SK-N-SH (cell line): Measurements from ENCODE around the gene CPM.

ENCODE experiments used
- CTCF ChIP-seq: fragments of 200-600 bp; sonication (generic); IDR thresholded peaks from 2 replicates; pipeline ENCODE4 v1.6.1; 2017; ENCODE audit warnings: antibody characterized with exemption, mild to moderate bottlenecking, moderate library complexity
- EP300 ChIP-seq, 2 experiments: IDR thresholded peaks; 2 replicates each; pipeline versions ENCODE4 v1.4.0 to v1.6.1; 2012; ENCODE audit warnings: borderline replicate concordance in 1 of 2, low read depth in 1 of 2, low read length in 1 of 2
- EZH2phosphoT487 ChIP-seq: fragments of 200-600 bp; sonication (generic); IDR thresholded peaks from 2 replicates; pipeline ENCODE4 v1.6.1; 2017; ENCODE audit warnings: low read depth, mixed run types, mild to moderate bottlenecking, antibody characterized with exemption, moderate library complexity, borderline replicate concordance
- IRF3 ChIP-seq: fragments of 150-350 bp; IDR thresholded peaks from 2 replicates; pipeline ENCODE4 v1.6.1; 2016; ENCODE audit warnings: mild to moderate bottlenecking, low read depth, low read length
- MEF2A ChIP-seq: IDR thresholded peaks from 2 replicates; pipeline ENCODE4 v1.4.0; 2012; ENCODE audit warnings: low read depth, borderline replicate concordance
- NFIC ChIP-seq: IDR thresholded peaks from 2 replicates; pipeline ENCODE4 v1.4.0; 2012; ENCODE audit warnings: borderline replicate concordance
- NRF1 ChIP-seq: IDR thresholded peaks from 2 replicates; pipeline ENCODE4 v1.6.1; 2012; ENCODE audit warnings: low read depth, mild to moderate bottlenecking, low read length
- PBX3 ChIP-seq: IDR thresholded peaks from 2 replicates; pipeline ENCODE4; 2012
- POLR2AphosphoS5 ChIP-seq: IDR thresholded peaks from 2 replicates; pipeline ENCODE4 v1.6.1; 2012; ENCODE audit warnings: low read depth, low read length
- TEAD4 ChIP-seq: IDR thresholded peaks from 2 replicates; pipeline ENCODE4 v1.4.0; 2012; ENCODE audit warnings: mild to moderate bottlenecking, borderline replicate concordance; ENCODE audit not compliant: insufficient read depth
- TF ChIP-seq, protein P1 (sequence below): IDR thresholded peaks from 2 replicates; pipeline ENCODE4 v1.4.0; 2012; ENCODE audit warnings: low read depth, borderline replicate concordance
- TF ChIP-seq, protein P2 (sequence below): IDR thresholded peaks from 2 replicates; pipeline ENCODE4 v1.4.0; 2012; ENCODE audit warnings: low read depth

DNA sequence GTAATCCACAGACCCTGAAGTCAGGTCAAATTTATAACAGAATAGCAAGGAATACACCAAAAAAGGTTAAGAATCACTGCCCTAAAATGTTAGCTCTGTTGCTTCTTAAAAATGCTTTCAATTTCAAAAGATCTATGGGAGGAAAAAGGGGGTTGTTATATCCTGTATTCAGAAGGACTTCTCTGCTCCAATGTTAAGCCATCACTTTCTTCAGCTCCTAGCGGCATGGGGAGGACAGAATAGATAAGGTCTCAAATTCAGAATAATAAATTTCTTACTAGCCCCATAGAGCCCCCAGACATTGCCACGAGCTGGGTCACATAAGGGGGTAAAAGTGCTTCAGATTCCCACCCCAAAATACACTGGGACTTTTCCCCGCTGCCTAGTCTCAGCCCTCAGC is 49.8 kb downstream of the CPM start:
- TF ChIP-seq POLR2AphosphoS5 (no peak), MEF2A (no peak), CTCF (no peak), TEAD4 (no peak), IRF3 (no peak), PBX3 (no peak), NRF1 (no peak), EZH2phosphoT487 (no peak), NFIC (no peak), EP300 (IDR thresholded peaks at IDR 0.05; ENCODE audit: borderline replicate concordance in 1 of 2, low read depth in 1 of 2, low read length in 1 of 2) (no peak)
- TF ChIP-seq, protein P1, sequence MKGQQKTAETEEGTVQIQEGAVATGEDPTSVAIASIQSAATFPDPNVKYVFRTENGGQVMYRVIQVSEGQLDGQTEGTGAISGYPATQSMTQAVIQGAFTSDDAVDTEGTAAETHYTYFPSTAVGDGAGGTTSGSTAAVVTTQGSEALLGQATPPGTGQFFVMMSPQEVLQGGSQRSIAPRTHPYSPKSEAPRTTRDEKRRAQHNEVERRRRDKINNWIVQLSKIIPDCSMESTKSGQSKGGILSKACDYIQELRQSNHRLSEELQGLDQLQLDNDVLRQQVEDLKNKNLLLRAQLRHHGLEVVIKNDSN, result no peak
- TF ChIP-seq, protein P2, sequence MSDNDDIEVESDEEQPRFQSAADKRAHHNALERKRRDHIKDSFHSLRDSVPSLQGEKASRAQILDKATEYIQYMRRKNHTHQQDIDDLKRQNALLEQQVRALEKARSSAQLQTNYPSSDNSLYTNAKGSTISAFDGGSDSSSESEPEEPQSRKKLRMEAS, result no peak
